ENCODE data around the gene SKAP1.
"Not testable (repeated sequence)": the region's sequence is repeated elsewhere in the genome, so short reads cannot be mapped to it uniquely, and the experiment has no call there.

DNA sequence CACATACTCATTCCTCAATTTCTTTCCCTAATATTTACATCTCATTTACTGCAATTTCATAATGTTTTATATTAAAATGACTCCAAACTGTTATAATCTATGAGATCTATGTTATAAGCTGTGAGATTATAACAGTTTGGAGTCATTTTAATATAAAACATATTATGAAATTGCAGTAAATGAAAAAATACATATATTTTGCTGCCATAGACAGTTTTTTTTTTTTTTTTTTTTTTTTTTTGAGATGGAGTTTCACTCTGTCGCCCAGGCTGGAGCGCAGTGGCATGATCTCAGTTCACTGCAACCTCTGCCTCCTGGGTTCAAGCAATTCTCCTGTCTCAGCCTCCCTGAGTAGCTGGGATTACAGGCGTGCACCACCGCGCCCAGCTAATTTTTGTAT, 180.0 kb downstream of the SKAP1 start:
- TF ChIP-seq CTCF, EZH2, EZH2phosphoT487 (IDR thresholded peaks at IDR 0.05): not testable (repeated sequence)
